Activated CD4-positive, alpha-beta T cell treated with anti-CD3 and anti-CD28 coated beads for 1 hour (primary cell): ENCODE data around the gene MBNL3.

ENCODE experiments used
- DNase-seq: peaks from one replicate; pipeline ENCODE4 v3.0.0-alpha.2; 2020

Gene MBNL3

GRCh38 chrX:132488819-132489577, at the start of gene MBNL3:
TSS of gene MBNL3 (minus strand) at chrX:132489038. CDS start at chrX:132439611, 49,427 bp downstream.
- peak; percentile 55 for DNase-seq

GRCh38 chrX:132533409-132533808, 44.6 kb upstream of the MBNL3 start:
- no peak for DNase-seq

DNA sequence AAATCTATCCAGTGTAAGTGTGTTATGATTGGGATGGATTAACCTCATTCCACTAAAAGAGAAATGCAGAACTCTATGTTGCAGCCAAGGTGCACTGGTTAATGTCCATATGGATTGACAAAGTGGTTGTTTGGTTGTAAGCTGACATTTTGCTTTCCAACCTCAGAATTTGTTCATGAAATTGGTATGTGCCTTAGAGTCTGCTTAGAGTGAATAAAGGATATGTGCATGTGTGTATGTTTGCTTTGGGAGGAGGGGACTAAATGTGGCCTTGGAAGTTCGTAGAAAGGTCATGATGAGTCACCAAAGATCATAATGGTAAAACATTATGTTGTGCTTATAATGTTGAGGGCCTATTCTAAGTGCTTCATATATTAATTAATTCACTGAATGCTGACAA, 44.1 kb upstream of the MBNL3 start:
- DNase-seq: no peak

GRCh38 chrX:132532097-132532496, 43.3 kb upstream of the MBNL3 start:
- DNase-seq: no peak

DNA sequence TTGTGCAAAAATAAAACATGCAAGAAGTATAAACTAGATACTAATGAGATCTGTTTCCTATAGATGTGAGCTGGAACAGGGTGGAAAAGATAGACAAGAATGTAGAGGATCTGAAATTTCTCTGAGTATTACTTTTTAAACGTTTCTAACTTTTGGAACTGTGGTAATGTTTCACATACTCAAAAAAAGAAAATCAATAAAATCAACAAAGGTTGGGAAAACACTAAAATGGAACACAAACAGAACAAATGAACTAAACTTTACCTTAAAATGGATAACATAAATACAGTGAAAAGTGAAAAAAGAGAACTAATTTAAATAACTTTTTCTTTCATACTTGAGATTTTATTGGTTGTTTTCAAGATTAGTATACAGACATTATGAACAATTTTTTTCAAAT, 32.0 kb upstream of the MBNL3 start:
- no peak for DNase-seq

GRCh38 chrX:132520213-132520612, 31.4 kb upstream of the MBNL3 start:
- DNase-seq: no peak

DNA sequence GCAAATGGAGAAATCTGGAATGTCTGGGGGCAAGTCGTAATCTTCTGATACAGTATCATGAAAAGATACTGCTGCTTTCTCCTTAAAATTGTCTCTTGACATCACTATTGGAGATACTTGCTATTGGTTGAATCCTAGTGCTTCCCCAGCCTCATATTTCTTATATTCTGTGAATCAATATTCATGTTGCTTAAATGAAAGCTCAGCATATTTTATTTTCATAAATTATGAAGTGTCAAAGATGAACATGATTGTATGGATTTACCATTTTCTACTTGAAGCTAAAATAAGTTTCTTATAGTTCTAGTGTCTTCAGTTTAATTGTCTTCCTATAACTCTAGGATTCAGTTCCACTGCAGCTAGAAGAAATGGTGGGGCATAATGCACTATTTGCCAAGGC, 29.6 kb upstream of the MBNL3 start:
- DNase-seq: no peak

GRCh38 chrX:132508834-132509233, 20.0 kb upstream of the MBNL3 start:
- DNase-seq: no peak

DNA sequence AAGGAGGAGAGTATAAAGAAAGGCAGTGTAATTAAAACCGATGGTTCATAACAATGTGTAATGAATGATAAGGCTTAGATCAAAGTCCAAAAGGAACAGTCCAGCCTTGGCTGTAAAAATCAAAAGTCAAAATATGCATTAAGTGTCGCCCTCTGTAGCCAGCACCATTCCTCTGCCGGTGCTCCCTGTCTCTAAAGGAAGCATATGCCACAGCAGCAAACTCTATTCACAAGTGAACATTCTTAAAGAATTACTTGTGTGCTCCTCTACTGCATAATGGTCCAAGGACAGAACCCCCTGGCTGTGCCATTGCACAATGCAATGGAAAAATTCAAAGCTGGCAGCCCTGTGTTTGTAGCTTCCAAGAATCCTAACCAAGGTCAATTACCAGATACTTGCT, 16.3 kb upstream of the MBNL3 start:
- DNase-seq: no peak

- DNase-seq: no peak
These were observed 15.6 kb upstream of the MBNL3 start for GRCh38 chrX:132504417-132504816.

GRCh38 chrX:132501606-132502005, 12.8 kb upstream of the MBNL3 start:
- DNase-seq: no peak

DNA sequence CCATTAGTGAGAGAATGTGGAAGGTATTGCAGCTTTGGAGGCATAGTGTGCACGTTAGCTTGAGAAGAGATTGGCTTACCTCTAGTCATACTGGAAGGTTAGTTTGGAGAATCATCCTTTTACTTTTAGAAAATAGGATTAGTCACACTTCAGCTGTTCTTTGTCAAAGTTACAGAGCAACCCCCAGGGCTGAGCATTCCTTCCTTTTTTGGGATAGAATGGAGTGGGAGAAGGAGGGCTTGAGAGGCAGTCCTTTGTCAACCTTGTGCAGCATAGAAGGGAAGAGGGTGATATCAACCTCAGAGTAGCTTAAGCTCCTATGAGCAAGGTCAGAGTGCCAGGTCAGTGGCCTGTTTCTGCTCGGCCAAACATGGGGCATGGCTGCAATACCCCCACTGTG, 8.6 kb upstream of the MBNL3 start:
- no peak for DNase-seq

- DNase-seq: no peak
These were observed 4.3 kb upstream of the MBNL3 start for GRCh38 chrX:132493095-132493494.

- no peak for DNase-seq
These were observed 2.4 kb upstream of the MBNL3 start for GRCh38 chrX:132491191-132491590.

- DNase-seq: no peak
These were observed 961 bp upstream of the MBNL3 start for GRCh38 chrX:132489578-132490419.

DNA sequence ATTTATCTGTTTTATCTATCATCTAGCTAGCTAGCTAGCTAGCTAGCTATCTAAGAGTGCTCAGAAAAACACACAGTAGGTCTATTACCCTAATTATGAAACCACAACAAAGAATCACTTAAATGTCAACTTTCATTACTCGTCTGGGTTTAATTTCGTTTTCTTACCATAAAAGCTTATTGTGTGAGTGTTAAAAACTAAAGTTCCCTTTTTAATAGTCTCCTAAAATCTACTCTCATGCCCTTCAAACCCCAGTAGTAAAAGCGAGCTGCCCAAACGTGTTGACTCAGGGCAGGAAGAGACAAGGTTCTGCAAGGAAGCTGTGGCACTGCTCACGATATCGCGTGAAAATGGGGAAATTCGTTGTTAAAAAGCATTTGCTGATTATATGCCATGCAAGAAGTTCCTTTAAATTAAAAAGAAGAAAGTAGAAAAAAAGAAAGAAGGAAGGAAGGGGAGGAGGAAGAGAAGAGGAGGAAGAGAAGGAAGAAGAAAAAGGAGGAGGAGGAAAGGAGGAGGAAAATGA, 595 bp downstream of the MBNL3 start:
- no peak for DNase-seq

DNA sequence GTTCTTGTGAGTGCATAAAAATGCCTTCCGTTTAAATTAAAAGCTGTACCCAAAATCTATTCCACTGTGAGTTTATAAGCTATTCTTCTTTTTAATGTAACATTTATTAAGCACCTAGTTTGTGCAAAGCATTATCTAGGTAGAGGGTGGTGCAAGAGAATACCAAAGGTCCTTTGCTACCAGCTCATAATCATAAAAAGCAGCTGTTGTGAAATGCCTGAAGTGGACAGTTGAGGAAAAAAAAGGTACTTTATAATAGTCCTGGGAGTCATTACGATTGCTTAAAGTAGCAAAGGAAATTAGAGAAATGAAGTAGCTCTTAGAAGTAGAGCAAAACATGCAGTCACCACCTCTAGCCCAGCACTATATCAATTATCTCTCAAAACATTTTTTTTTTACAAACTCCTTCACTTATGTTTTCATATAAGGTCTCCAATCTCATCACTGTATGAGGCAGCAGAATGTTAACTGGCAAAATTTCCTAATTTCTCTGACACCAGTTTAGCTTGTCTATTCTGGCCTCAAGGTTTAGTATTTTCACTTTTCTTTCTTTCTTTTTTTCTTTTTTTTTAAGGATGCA, 2.1 kb downstream of the MBNL3 start:
- no peak for DNase-seq

- DNase-seq: no peak
These were observed 4.9 kb downstream of the MBNL3 start for GRCh38 chrX:132483951-132484350.

DNA sequence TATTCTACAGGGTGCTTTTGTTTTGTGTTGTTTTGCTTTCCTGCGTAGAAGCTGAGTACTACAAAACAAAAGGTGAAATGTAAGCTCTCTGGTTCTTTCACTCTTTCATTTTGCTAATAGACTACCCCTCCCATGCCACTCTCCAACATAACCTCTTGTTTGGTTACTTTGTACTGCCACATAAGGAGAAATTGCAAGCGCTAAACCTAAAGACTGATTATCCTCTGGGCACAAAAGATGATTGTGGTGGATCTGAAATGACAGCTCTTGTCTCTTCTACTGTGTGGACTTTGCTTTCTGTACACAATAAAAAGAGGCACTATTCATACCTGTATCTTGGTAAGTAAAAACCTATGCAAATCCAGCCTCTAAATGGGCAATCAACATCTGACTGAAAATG, 5.3 kb downstream of the MBNL3 start:
- DNase-seq: no peak

DNA sequence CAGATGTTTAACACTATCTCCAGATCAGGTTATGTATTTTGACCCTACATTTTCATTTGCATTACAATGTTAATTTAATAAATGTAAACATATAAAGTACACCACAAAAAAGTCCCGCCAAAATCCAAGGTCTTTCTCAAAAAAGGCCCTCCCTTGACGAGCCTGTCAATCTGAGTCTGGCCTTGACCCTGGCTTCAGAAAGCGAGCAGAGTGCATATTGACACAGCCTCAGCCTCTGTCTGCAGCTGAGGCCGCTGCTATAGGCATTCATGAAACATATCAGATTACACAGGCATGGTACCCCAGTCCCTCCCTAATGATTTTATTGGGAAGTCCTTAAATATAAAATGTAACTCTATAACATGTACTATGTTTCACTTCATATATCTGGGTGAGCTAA, 6.2 kb downstream of the MBNL3 start:
- no peak for DNase-seq

DNA sequence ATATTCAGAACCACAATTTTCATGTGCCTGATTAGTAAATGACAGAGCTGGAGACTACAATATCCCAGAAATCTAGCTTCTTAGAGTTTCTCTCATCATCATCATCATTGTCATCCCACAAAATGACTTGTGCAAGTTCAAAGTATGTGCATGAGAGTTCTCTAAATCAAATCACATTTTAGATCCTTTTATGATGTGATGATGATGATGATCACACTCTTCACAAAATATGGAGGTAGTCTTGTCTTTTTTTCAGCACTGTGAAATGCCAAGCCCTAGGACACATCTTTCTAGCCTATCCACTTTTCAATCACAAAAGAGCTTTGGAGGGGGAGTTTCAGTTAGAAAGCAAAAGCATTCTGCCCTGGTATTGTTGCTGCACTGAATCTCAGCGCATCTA, 7.4 kb downstream of the MBNL3 start:
- no peak for DNase-seq

DNA sequence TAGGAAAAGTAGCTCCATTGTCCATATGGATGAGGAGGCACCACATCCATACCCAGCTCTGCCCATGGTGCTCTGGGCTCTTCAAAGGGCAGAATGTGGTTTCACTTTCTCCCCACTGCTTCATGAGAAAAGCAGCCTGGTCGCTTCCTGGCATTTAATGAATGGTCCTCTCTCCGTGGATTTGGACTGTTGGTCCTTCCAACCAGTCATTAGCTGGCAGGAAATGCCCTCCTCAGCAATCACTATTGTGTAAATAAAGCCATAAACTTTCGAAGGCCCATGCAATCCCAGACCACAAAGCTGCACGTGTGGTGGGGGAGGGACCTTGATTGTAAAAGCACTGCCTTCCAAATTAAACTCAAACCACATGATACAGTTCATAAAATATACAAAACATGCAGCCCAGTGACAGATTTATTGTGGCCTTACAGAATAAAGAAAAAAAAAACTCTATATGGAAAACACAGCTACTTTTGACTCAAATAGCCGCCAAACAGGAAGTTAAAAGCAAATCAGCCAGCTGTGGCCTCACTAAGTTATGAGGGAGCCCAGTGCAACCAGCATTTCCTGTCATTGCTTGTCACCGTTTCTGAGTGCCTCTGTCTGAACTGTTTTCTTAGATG, 8.1 kb downstream of the MBNL3 start:
- no peak for DNase-seq

GRCh38 chrX:132474544-132475248, 14.1 kb downstream of the MBNL3 start:
- DNase-seq: no peak
